K562 (cell line): ENCODE measurements around the gene RAB40B. TPM values are rescaled to one million over a fixed set of nuclear protein-coding genes. Genes with fewer than 3 reads are reported as not detected.

Experiments used
- ATAC-seq: fragments of 200-7000 bp; cut with Tn5 transposase; 3 replicates; pipeline ENCODE4 v1.9.1; 2020; ENCODE audit warnings: moderate library complexity
- BruUV-seq: library from RNA; stranded (reverse); fragments of 400-500 nt; replicated peaks from 2 replicates; lab custom pipeline; 2021; lab: Mats Ljungman, UMichigan
- CTCF ChIA-PET: fragments of 300-600 bp; formaldehyde crosslinking; extraction: SDS; loops from one replicate; lab custom pipeline; 2021; ENCODE audit warnings: low intra/inter-chr PET ratio; lab: Yijun Ruan, JAX
- POLR2A ChIA-PET: fragments of 300-600, 350-650 bp; sonication (Branson Sonifier 250); formaldehyde crosslinking; extraction: SDS; loops from one replicate; lab custom pipeline; 2021; ENCODE audit warnings: antibody characterized with exemption, inconsistent platforms; lab: Yijun Ruan, JAX
- DNase-seq, 4 experiments: peaks; one replicate each; pipeline versions ENCODE4 v3.0.0 to v3.0.0-alpha.2; 2011 to 2018; ENCODE audit warnings: low spot score in 3 of 4, mixed read lengths in 3 of 4; ENCODE audit errors: extremely low read depth in 1 of 4
- FAIRE-seq: peaks from 2 replicates; lab custom pipeline; 2011; peaks lifted over from hg19 to GRCh38; lab: Jason Lieb, UNC
- H2AFZ ChIP-seq: 2 replicates; pipeline ENCODE4 v1.6.0; 2011; ENCODE audit warnings: low read depth, low read length, control low read depth, inconsistent platforms
- H3K27ac ChIP-seq: fragments of 200-600 bp; 3 replicates; pipeline ENCODE4 v1.8.0; 2011; ENCODE audit warnings: low read depth, mild to moderate bottlenecking, control low read depth, inconsistent platforms, low read length, moderate library complexity, mixed read lengths; ENCODE audit errors: extremely low read depth
- H3K27me3 ChIP-seq, 2 experiments: fragments of 300-600 bp in 1 of 2; 2 replicates in 1 of 2; 3 replicates in 1 of 2; pipeline versions ENCODE4 v1.6.0 to v1.8.0; 2011; ENCODE audit warnings: inconsistent platforms in 2 of 2, low read length in 2 of 2, mild to moderate bottlenecking in 1 of 2, mixed read lengths in 1 of 2, moderate library complexity in 1 of 2; ENCODE audit not compliant: control insufficient read depth in 2 of 2, insufficient read depth in 2 of 2
- H3K36me3 ChIP-seq: fragments of 300-600 bp; 3 replicates; pipeline ENCODE4 v1.8.0; 2011; ENCODE audit warnings: mild to moderate bottlenecking, low read length, inconsistent platforms; ENCODE audit not compliant: control insufficient read depth, insufficient read depth
- H3K4me1 ChIP-seq, 2 experiments: fragments of 200-600 bp in 1 of 2; replicated peaks in 1 of 2; 2 replicates in 1 of 2; 3 replicates in 1 of 2; pipeline versions ENCODE4 v1.5.1 to v1.8.0; 2011; ENCODE audit warnings: inconsistent platforms in 2 of 2, low read length in 2 of 2, mild to moderate bottlenecking in 1 of 2, mixed read lengths in 1 of 2, moderate library complexity in 1 of 2; ENCODE audit not compliant: control insufficient read depth in 2 of 2, insufficient read depth in 2 of 2
- H3K4me2 ChIP-seq: 2 replicates; pipeline ENCODE4 v1.6.1; 2011; ENCODE audit warnings: low read length, control low read depth, inconsistent platforms, mixed read lengths; ENCODE audit not compliant: insufficient read depth
- H3K4me3 ChIP-seq: fragments of 200-600 bp; sonication (generic), shearing (Covaris generic); 2 replicates; pipeline ENCODE4 v1.5.1; 2016; ENCODE audit warnings: control low read depth, inconsistent platforms
- H3K79me2 ChIP-seq: fragments of 200-600 bp; 3 replicates; pipeline ENCODE4 v1.8.0; 2011; ENCODE audit warnings: low read length, inconsistent platforms; ENCODE audit not compliant: control insufficient read depth, insufficient read depth
- H3K9ac ChIP-seq, 2 experiments: 2 replicates each; pipeline versions ENCODE4 v1.6.0 to v1.6.1; 2011; ENCODE audit warnings: low read depth in 2 of 2, low read length in 2 of 2, control low read depth in 1 of 2, inconsistent platforms in 1 of 2, mild to moderate bottlenecking in 1 of 2, mixed read lengths in 1 of 2; ENCODE audit not compliant: insufficient read depth in 1 of 2
- H3K9me1 ChIP-seq: one replicate; pipeline ENCODE4 v1.6.0; 2011; ENCODE audit warnings: inconsistent platforms, mild to moderate bottlenecking, low read length, moderate library complexity; ENCODE audit not compliant: control insufficient read depth, insufficient read depth
- H3K9me3 ChIP-seq: replicated peaks from 2 replicates; pipeline ENCODE4 v1.5.1; 2011; ENCODE audit warnings: low read depth, low read length, inconsistent platforms; ENCODE audit not compliant: control insufficient read depth, insufficient read depth
- H4K20me1 ChIP-seq: replicated peaks from 2 replicates; pipeline ENCODE4 v1.6.1; 2011; ENCODE audit warnings: low read length, inconsistent platforms, mixed read lengths; ENCODE audit not compliant: control insufficient read depth, insufficient read depth
- FOXK2 ChIP-seq, 2 experiments: fragments of 450-650 bp; IDR thresholded peaks in 1 of 2; conservative IDR thresholded peaks in 1 of 2; 2 replicates each; pipeline ENCODE4 v1.6.1; 2016; ENCODE audit warnings: low read depth in 2 of 2, mild to moderate bottlenecking in 1 of 2
- HOXB6 ChIP-seq: fragments of 250-450 bp; sonication (Bioruptor Pico); IDR thresholded peaks from 2 replicates; pipeline ENCODE4 v1.5.1; 2022; ENCODE audit warnings: mild to moderate bottlenecking, borderline replicate concordance
- KDM2B ChIP-seq: fragments of 250-450 bp; sonication (Bioruptor Pico); IDR thresholded peaks from 2 replicates; pipeline ENCODE4 v1.8.0; 2021; ENCODE audit warnings: mild to moderate bottlenecking, moderate library complexity
- NR3C1 ChIP-seq: sonication (generic); formaldehyde crosslinking; IDR thresholded peaks from 2 replicates; pipeline ENCODE4 v1.8.1; 2022; ENCODE audit warnings: missing genetic modification reagents
- NRF1 ChIP-seq, 2 experiments: fragments of 450-650 bp; IDR thresholded peaks in 1 of 2; conservative IDR thresholded peaks in 1 of 2; 2 replicates each; pipeline ENCODE4 v1.6.1; 2014; ENCODE audit warnings: mild to moderate bottlenecking in 2 of 2
- RUNX1 ChIP-seq: sonication (generic); IDR thresholded peaks from 2 replicates; pipeline ENCODE4 v1.6.1; 2016; ENCODE audit warnings: antibody characterized with exemption, low read depth
- SAP30 ChIP-seq: fragments of 200-600 bp; sonication (generic); IDR thresholded peaks from 2 replicates; pipeline ENCODE4 v1.6.1; 2012; ENCODE audit warnings: borderline replicate concordance, low read depth, mild to moderate bottlenecking, moderate library complexity, low read length, control low read depth, inconsistent platforms; ENCODE audit not compliant: insufficient read depth, poor library complexity, severe bottlenecking
- WHSC1 ChIP-seq: IDR thresholded peaks from one replicate; pipeline ENCODE4 v1.6.1; 2012; ENCODE audit warnings: low read length, control low read depth, inconsistent platforms
- ZFX ChIP-seq: sonication (generic); formaldehyde crosslinking; IDR thresholded peaks from 2 replicates; pipeline ENCODE4 v1.8.0; 2022; ENCODE audit warnings: mild to moderate bottlenecking, missing genetic modification reagents, moderate library complexity
- ZNF12 ChIP-seq: sonication (generic); formaldehyde crosslinking; IDR thresholded peaks from 2 replicates; pipeline ENCODE4 v1.4.0; 2020; ENCODE audit warnings: mild to moderate bottlenecking, missing genetic modification reagents
- ZNF232 ChIP-seq: sonication (generic); formaldehyde crosslinking; IDR thresholded peaks from 2 replicates; pipeline ENCODE4 v1.8.0; 2022; ENCODE audit warnings: mild to moderate bottlenecking, missing genetic modification reagents
- ZNF766 ChIP-seq: fragments of 200-800 bp; sonication (Bioruptor generic); conservative IDR thresholded peaks from 2 replicates; pipeline ENCODE4 v1.6.1; 2016; ENCODE audit warnings: missing genetic modification characterization, missing compliant biosample characterization
- ZZZ3 ChIP-seq: fragments of 450-650 bp; IDR thresholded peaks from 2 replicates; pipeline ENCODE4 v1.6.1; 2016; ENCODE audit warnings: antibody characterized with exemption, mild to moderate bottlenecking, moderate library complexity
- WGBS: fragments of 100-300 bp; shearing (Covaris generic); methylation state at CpG from one replicate; pipeline ENCODE4 v1.1.6; 2016; ENCODE audit warnings: low coverage, mixed read lengths; ENCODE audit not compliant: insufficient coverage; ENCODE audit errors: missing lambda C conversion rate; 5-methylcytosine and 5-hydroxymethylcytosine counted together
- in situ Hi-C: fragments of 300-500 bp; cut with MboI; formaldehyde crosslinking; loops from 4 replicates; pipeline ENCODE4 v1.15.0; 2018; ENCODE audit warnings: inconsistent platforms, mixed read lengths
- intact Hi-C: fragments of 100-400 bp; cut with micrococcal nuclease; formaldehyde crosslinking; loops from 2 replicates; pipeline ENCODE4 v1.14.2; 2022
- polyA plus RNA-seq, 8 experiments: library from polyadenylated mRNA; depleted of rRNA in 4 of 8; stranded (reverse) in 5 of 8; unstranded in 3 of 8; fragments of >200 nt; fragmentation: Nextera tagmentation in 2 of 8; fragmentation: Illumina TruSeq in 1 of 8; extraction: Ambion mirVana in 2 of 8; extraction: Trizol in 1 of 8; gene quantifications; 2 replicates each; pipeline versions ENCODE4 v1.2.1 to v1.2.3, GENCODE V29; 2011 to 2014; ENCODE audit warnings: inconsistent platforms in 1 of 8, missing spikeins in 1 of 8
- total RNA-seq, 7 experiments: library from RNA; depleted of rRNA in 6 of 7; stranded (reverse); fragments of >200 nt in 6 of 7; fragmentation: Illumina TruSeq in 2 of 7; extraction: Trizol in 2 of 7; gene quantifications; 2 replicates each; pipeline versions ENCODE4 v1.2.1 to v1.2.3, GENCODE V29; 2011 to 2021; ENCODE audit warnings: low replicate concordance in 1 of 7
- TF ChIP-seq, protein P1 (sequence below): sonication (generic); formaldehyde crosslinking; IDR thresholded peaks from 2 replicates; pipeline ENCODE4 v1.9.0; 2022; ENCODE audit warnings: mild to moderate bottlenecking, missing genetic modification reagents

The RAB40B gene
- total and polyA plus RNA-seq, 9 of the 15 experiments (the other 6 are each of a cell fraction or from before 2014, with no cell fraction given) = 0.13 to 4.6 (median 1.4) TPM

DNA sequence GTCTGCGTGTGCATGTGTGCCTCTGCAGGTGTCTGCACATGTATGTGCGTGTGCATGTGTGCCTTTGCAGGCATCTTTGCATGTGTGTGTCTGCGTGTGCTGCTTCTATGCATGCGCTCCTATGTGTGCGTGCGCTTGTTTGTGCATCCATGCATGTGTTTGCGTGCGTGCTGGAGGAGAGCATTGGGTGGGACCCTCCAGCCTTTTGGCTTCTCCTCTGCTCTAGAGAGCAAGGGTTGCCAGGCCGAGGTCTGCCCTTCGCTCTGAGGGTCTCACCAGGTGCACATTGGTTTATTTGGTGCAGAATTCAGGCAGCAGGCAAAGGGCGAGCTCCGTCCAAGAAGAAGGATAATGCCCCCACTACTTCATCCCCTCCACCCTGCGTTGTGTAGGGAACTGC is 1.1 kb upstream of the RAB40B start:
- Histone ChIP-seq H3K9me3 (peaks cover 3% of the 10 kb centered on the region), H3K27me3 (peaks cover 0 to 7% of the 10 kb centered on the region in 2 experiments; a peak in 2 of 5 replicates), H3K27ac (no peak overlapping the region), H3K4me1 (peaks cover 0 to 53% of the 10 kb centered on the region in 2 experiments; a peak in 3 of 5 replicates), H3K4me2 (peak overlapping the region; percentile 80; the same call in 1 of the 2 replicates), H2AFZ (no peak overlapping the region), H3K36me3 (no peaks in the 10 kb centered on the region), H3K4me3 (no peak overlapping the region), H3K9ac (0 out of 4 replicates have a peak overlapping the region, but pooled peaks of 1 of the 2 experiments have one; percentile 35), H4K20me1 (0 out of 2 replicates have a peak, but pooled peaks cover 2% of the 10 kb centered on the region), H3K79me2 (no peaks in the 10 kb centered on the region), H3K9me1 (peaks cover 3% of the 10 kb centered on the region)
- ATAC-seq (no peak), FAIRE-seq (no peak), DNase-seq (no peak)
- in situ Hi-C loops = no loop called here
- ChIA-PET CTCF (no interaction called here), POLR2A (interaction anchor here (0.6 kb wide), 1 partner anchor 36 kb away, joined by 4 read pairs; the partner anchor contains the start of gene FN3K)
- no TSS peak for BruUV-seq
- intact Hi-C loops = no loop called here
- TF ChIP-seq ZNF12 (CRISPR knock-in tag) (no peak), RUNX1 (no peak)
- TF ChIP-seq, protein P1, sequence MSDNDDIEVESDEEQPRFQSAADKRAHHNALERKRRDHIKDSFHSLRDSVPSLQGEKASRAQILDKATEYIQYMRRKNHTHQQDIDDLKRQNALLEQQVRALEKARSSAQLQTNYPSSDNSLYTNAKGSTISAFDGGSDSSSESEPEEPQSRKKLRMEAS (CRISPR knock-in tag) = 0 out of 2 replicates have a peak, but pooled peaks have one; percentile 3
- WGBS = 35% methylated on average over 13 of the region's 13 CpGs

DNA sequence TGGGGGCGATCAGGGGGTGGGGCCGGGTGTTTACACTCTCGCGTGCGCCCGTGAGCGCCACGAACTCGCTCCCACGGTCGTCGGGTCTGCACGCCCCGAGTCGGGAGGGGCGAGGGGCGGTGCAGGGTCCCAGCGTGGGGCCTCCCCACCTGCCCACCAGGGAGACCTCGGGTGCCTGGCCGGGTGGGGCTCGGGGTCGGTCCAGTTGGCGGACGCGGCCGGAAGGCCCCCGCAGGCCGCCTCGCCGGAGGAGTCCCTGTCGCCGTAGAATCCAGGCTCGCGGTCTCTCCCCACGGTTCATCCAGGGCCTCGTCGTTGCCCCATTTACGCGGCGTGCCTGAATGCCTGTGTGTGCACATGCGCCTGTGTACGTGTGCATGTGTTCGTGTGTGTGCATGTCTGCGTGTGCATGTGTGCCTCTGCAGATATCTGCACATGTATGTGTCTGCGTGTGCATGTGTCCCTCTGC is 510 bp upstream of the RAB40B start:
- in situ Hi-C loops (no loop called here), intact Hi-C loops (no loop called here)
- WGBS = 15% methylated on average over 25 of the region's 45 CpGs
- FAIRE-seq (no peak), ATAC-seq (peak; percentile 36), DNase-seq (peak in 1 of 4 experiments; percentile 23)
- POLR2A ChIA-PET = no interaction called here
- Histone ChIP-seq H2AFZ (peak overlapping the region; percentile 92), H3K36me3 (no peaks in the 10 kb centered on the region), H3K9me1 (peaks cover 3% of the 10 kb centered on the region), H3K79me2 (no peaks in the 10 kb centered on the region), H3K27me3 (peaks cover 0 to 6% of the 10 kb centered on the region in 2 experiments; a peak in 2 of 5 replicates), H3K4me1 (peaks cover 0 to 47% of the 10 kb centered on the region in 2 experiments; a peak in 3 of 5 replicates), H3K4me2 (peak overlapping the region; percentile 80), H4K20me1 (0 out of 2 replicates have a peak, but pooled peaks cover 2% of the 10 kb centered on the region), H3K4me3 (peak overlapping the region; percentile 53), H3K27ac (no peak overlapping the region), H3K9ac (peak overlapping the region in 1 of 2 experiments; percentile 91; a peak in 2 of 4 replicates), H3K9me3 (peaks cover 8% of the 10 kb centered on the region)
- no TSS peak for BruUV-seq
- CTCF ChIA-PET = no interaction called here
- TF ChIP-seq WHSC1 (no peak), FOXK2 (conservative IDR thresholded peaks at IDR 0.05 in 1 of 2, IDR thresholded peaks at IDR 0.05 in 1 of 2; ENCODE audit: low read depth in 2 of 2) (peak; percentile 49 to 56; a peak in 1 of 4 replicates), SAP30 (peak; percentile 51), ZZZ3 (no peak), NR3C1 (0 out of 2 replicates have a peak, but pooled peaks have one; percentile 40), ZNF766 (CRISPR knock-in tag) (no peak), ZNF232 (CRISPR knock-in tag) (peak; percentile 59; the same call in 1 of the 2 replicates), NRF1 (conservative IDR thresholded peaks at IDR 0.05 in 1 of 2, IDR thresholded peaks at IDR 0.05 in 1 of 2) (peak in 1 of 2 experiments; percentile 19; a peak in 1 of 4 replicates), KDM2B (0 out of 2 replicates have a peak, but pooled peaks have one; percentile 39), HOXB6 (CRISPR knock-in tag) (no peak), ZFX (CRISPR knock-in tag) (peak; percentile 58; the same call in 1 of the 2 replicates)
